GM12872 (cell line): Measurements from ENCODE around the gene L2HGDH.

Experiments used
- CTCF ChIP-seq: IDR thresholded peaks from 3 replicates; pipeline ENCODE4 v1.5.1; 2011; ENCODE audit warnings: low read depth, mild to moderate bottlenecking, low read length, moderate library complexity; ENCODE audit not compliant: insufficient read depth

L2HGDH gene

GRCh38 chr14:50232276-50232642 is 79.8 kb downstream of the L2HGDH start:
- TF ChIP-seq CTCF: no peak

- no peak for TF ChIP-seq CTCF
Measured at GRCh38 chr14:50231475-50232275, 80.4 kb downstream of the L2HGDH start, which contains the start of gene SOS2. Gene SOS2 (minus strand): TSS chr14:50231578. CDS start chr14:50231283, 295 bp downstream.

GRCh38 chr14:50230701-50231474 is 81.1 kb downstream of the L2HGDH start:
- no peak for TF ChIP-seq CTCF

GRCh38 chr14:50230401-50230700 is 81.7 kb downstream of the L2HGDH start:
- TF ChIP-seq CTCF: no peak

- TF ChIP-seq CTCF: no peak
Measured at GRCh38 chr14:50229681-50230080, 82.3 kb downstream of the L2HGDH start.

- TF ChIP-seq CTCF: no peak
Measured at GRCh38 chr14:50228313-50228712, 83.7 kb downstream of the L2HGDH start.

GRCh38 chr14:50225974-50226297 is 86.1 kb downstream of the L2HGDH start:
- no peak for TF ChIP-seq CTCF
